Measurements from ENCODE around the gene RAB38.

RAB38 gene

GRCh38 chr11:88101881-88102597 lies 73.2 kb downstream of the RAB38 start:
- no peak for DNase-seq

- DNase-seq: no peak
Observed at GRCh38 chr11:88100151-88100550, 75.1 kb downstream of the RAB38 start.

DNA sequence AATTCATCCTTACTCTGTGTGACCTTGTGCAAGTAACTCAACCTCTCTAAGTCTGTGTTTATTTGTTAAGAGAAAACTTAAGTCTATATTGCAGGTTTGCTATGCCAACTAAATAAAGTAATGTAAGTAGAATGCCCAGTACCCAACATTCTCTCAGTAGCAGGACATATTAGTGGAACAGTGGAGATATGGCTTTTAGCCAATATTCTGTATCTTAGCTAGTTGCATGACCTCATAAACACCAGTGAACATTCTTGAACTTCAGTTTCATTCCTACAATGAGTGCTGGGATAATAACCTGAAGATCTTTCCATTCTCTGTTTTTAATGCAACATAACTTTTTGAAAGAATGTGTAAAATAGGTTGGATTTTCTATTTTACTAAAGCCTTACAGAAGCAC lies 77.0 kb downstream of the RAB38 start:
- DNase-seq: no peak

- no peak for DNase-seq
Observed at GRCh38 chr11:88089134-88089533, 86.1 kb downstream of the RAB38 start.

DNA sequence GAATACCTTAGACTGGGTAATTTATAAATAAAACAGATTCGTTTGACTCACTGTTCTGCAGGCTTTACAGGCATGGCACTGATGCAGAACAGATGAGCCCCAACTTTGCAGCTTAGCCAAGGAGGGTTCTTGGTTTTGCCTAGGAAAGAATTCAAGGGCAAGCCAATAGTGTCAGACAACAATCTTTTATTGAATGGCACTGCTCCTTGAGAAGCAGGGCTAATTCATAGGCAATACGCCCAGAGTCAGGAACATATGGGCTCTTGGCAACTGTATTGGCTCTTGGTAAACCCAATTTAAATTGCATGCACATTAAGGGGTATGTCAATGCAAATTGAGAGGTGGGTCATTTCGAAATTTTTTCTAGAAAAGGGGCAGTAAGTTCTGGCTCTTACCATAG lies 87.9 kb downstream of the RAB38 start:
- DNase-seq: no peak

DNA sequence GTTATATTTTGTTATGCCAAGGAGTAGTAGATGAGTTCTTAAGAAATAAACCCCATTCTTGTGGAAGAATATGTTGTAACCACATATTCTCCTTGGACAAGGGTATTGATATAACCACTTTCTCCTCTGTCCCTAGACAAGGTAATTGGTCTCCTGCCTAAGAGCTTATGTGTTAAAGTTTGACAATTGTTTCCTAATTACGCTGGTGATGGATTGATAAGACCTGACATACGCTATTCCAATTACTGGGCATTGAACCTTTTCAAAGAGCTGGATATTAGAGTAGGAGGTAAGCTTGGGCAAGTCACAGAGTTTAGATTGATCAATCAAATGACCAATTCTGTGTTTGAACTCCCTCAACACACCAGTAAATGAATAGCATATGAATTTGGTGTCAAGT lies 88.9 kb downstream of the RAB38 start:
- DNase-seq: no peak

- no peak for DNase-seq
Observed at GRCh38 chr11:88070437-88070836, 104.8 kb downstream of the RAB38 start.

DNA sequence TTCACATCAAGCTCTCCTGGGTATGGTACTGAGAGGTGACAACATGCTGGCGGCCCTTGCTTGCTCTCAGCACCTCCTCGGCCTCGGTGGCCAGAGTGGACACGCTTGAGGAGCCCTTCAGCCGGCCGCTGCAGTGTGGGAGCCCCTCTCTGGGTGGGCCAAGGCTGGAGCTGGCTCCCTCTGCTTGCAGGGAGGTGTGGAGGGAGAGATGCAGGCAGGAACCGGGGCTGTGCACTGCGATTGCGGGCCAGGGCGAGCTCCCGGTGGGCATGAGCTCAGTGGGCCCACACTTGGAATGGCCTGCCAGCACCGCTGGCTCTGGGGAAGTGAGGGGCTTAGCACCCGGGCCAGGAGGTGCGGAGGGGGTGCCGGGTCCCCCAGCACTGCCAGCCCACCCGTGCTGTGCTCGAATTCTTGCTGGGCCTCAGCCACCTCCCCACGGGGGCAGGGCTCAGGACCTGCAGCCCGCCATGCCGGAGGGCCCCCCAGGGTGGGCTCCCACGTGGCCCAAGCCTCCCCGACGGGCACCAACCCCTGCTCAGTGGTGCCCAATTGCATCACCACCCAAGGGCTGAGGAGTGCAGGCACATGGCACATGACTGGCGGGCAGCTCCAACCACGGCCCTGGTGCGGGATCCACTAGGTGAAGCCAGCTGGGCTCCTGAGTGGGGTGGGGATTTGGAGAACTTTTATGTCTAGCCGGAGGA lies 106.2 kb downstream of the RAB38 start:
- DNase-seq: no peak

DNA sequence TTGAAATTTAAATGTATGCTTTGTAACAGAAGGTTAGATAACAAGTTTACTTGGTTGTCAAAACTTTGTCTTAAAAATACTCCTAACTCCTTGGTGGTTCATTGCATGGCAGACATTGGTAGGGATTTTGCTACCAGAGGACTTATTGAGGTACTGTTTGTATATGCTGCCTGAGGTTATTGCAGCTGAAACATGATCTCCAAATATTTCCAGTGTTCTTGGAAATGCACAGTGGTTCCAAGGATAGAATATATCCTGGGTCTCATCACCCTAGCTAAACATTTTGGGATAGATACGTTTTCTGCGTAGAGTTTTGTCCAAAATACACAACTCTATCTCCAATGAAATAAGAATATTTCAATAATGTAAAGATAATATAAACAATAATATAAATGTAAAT lies 109.2 kb downstream of the RAB38 start:
- no peak for DNase-seq

DNA sequence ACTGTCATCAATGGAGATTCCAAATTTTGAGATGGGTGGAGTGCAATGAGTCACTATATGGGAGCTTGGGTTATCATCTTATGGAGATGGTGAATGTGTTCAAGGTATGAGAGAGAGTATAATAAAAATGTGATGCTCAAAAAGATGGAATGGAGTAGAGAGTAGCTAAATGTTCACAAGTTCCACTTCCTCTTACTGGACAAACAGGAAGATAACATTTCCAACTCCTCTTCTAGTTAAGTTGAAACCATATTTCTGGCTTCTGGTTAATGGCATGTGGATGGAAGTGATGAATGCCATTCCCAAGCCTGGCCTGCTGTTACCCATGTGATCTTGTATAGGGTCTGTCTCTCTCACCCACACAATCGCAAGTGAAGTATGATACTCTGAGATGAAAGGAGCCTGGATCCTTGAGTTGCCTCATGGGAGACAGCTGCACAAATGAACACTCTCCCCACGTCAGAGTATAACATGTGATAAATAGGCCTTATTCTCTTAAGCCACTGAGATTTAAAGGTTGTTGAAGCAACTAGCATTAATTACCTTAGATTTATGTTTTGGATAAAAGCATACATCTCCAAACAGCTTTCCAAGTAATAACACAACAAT lies 111.0 kb downstream of the RAB38 start:
- no peak for DNase-seq
